Caco-2 (cell line): ENCODE results near the gene OTOA. TPM values are rescaled to one million over a fixed set of nuclear protein-coding genes. Genes with fewer than 3 reads are reported as not detected.
A peak's percentile ranks its signal among the peaks of the same experiment; 100 is the strongest.

Experiments used
- BruUV-seq: library from RNA; stranded (reverse); fragments of 400-500 nt; replicated peaks from 2 replicates; lab custom pipeline; 2021; lab: Mats Ljungman, UMichigan
- CTCF ChIA-PET: fragments of 300-600 bp; sonication (Branson Sonifier 250); formaldehyde crosslinking; loops from one replicate; lab custom pipeline; 2022; ENCODE audit warnings: antibody characterized with exemption; lab: Charles Lee
- POLR2A ChIA-PET: fragments of 300-600 bp; sonication (Branson Sonifier 250); formaldehyde crosslinking; loops from one replicate; lab custom pipeline; 2022; ENCODE audit warnings: antibody characterized with exemption; lab: Charles Lee
- DNase-seq, 2 experiments: peaks; one replicate each; pipeline versions ENCODE4 v3.0.0 to v3.0.0-alpha.2; 2020 to 2022
- H3K27me3 ChIP-seq: replicated peaks from 2 replicates; pipeline ENCODE4 v1.6.0; 2011; ENCODE audit warnings: low read length; ENCODE audit not compliant: control insufficient read depth, insufficient read depth
- H3K36me3 ChIP-seq: 2 replicates; pipeline ENCODE4 v1.5.1; 2011; ENCODE audit warnings: low read length; ENCODE audit not compliant: control insufficient read depth, insufficient read depth
- H3K4me1 ChIP-seq: fragments of 250-450 bp; sonication (Bioruptor Pico); 2 replicates; pipeline ENCODE4 v1.5.1; 2020; ENCODE audit warnings: mild to moderate bottlenecking
- H3K4me3 ChIP-seq: 2 replicates; pipeline ENCODE4 v1.5.1; 2011; ENCODE audit warnings: low read depth, mild to moderate bottlenecking, control low read depth, low read length
- H3K9me3 ChIP-seq: fragments of 250-450 bp; sonication (Bioruptor Pico); 2 replicates; pipeline ENCODE4 v1.5.1; 2020; ENCODE audit warnings: mild to moderate bottlenecking, moderate library complexity
- H3K27ac Mint-ChIP-seq: one replicate; pipeline ENCODE4 v1.8.0; 2022; ENCODE audit warnings: mixed read lengths; ENCODE audit not compliant: unreplicated experiment
- H3K27me3 Mint-ChIP-seq: one replicate; pipeline ENCODE4 v1.8.0; 2022; ENCODE audit warnings: mixed read lengths; ENCODE audit not compliant: insufficient read depth, unreplicated experiment
- H3K36me3 Mint-ChIP-seq: one replicate; pipeline ENCODE4 v1.8.0; 2022; ENCODE audit warnings: mild to moderate bottlenecking, mixed read lengths; ENCODE audit not compliant: insufficient read depth, unreplicated experiment
- H3K4me1 Mint-ChIP-seq: one replicate; pipeline ENCODE4 v1.8.0; 2022; ENCODE audit warnings: low read depth, mixed read lengths; ENCODE audit not compliant: unreplicated experiment
- H3K4me3 Mint-ChIP-seq: one replicate; pipeline ENCODE4 v1.8.0; 2022; ENCODE audit warnings: mild to moderate bottlenecking, moderate library complexity, mixed read lengths; ENCODE audit not compliant: unreplicated experiment
- H3K9me3 Mint-ChIP-seq: one replicate; pipeline ENCODE4 v1.8.0; 2022; ENCODE audit warnings: mixed read lengths; ENCODE audit not compliant: unreplicated experiment
- CTCF ChIP-seq, 2 experiments: fragments of 200-600 bp in 1 of 2; IDR thresholded peaks; 1 replicate in 1 of 2; 2 replicates in 1 of 2; pipeline versions ENCODE4 v1.5.1 to v1.8.0; 2011 to 2022; ENCODE audit warnings: antibody characterized with exemption in 1 of 2, control low read depth in 1 of 2, inconsistent platforms in 1 of 2, low read depth in 1 of 2, low read length in 1 of 2, mild to moderate bottlenecking in 1 of 2, moderate library complexity in 1 of 2; ENCODE audit not compliant: insufficient read depth in 1 of 2, severe bottlenecking in 1 of 2, unreplicated experiment in 1 of 2
- intact Hi-C: fragments of 100-400 bp; cut with micrococcal nuclease; formaldehyde crosslinking; loops from one replicate; pipeline ENCODE4 v1.10.0; 2022; ENCODE audit not compliant: unreplicated experiment
- total RNA-seq: library from RNA; stranded (reverse); gene quantifications from 2 replicates; pipeline ENCODE4 v1.2.3, GENCODE V29; 2022

Gene OTOA
- total RNA-seq, 1 experiment from 2014 or later, result not detected

GRCh38 chr16:21654466-21654865 lies 9.3 kb upstream of the OTOA start:
- Mint-ChIP-seq H3K9me3 (no peaks in the 10 kb centered on the region), H3K27me3 (no peaks in the 10 kb centered on the region), H3K4me1 (no peaks in the 10 kb centered on the region), H3K4me3 (no peak overlapping the region), H3K36me3 (no peaks in the 10 kb centered on the region), H3K27ac (no peak overlapping the region)
- Histone ChIP-seq H3K9me3 (no peaks in the 10 kb centered on the region), H3K27me3 (no peaks in the 10 kb centered on the region), H3K4me1 (no peaks in the 10 kb centered on the region), H3K36me3 (no peaks in the 10 kb centered on the region), H3K4me3 (no peak overlapping the region)
- ChIA-PET POLR2A (no interaction called here), CTCF (no interaction called here)
- DNase-seq, result no peak
- BruUV-seq, result no TSS peak
- TF ChIP-seq CTCF (IDR thresholded peaks at IDR 0.05; ENCODE audit: insufficient read depth in 1 of 2, low read depth in 1 of 2, low read length in 1 of 2, severe bottlenecking in 1 of 2, unreplicated experiment in 1 of 2), result no peak
- intact Hi-C loops, result no loop called here

- no peak for DNase-seq
- Histone ChIP-seq H3K4me1 (no peaks in the 10 kb centered on the region), H3K4me3 (no peak overlapping the region), H3K27me3 (no peaks in the 10 kb centered on the region), H3K9me3 (no peaks in the 10 kb centered on the region), H3K36me3 (no peaks in the 10 kb centered on the region)
- Mint-ChIP-seq H3K36me3 (no peaks in the 10 kb centered on the region), H3K4me3 (no peak overlapping the region), H3K27ac (no peak overlapping the region), H3K4me1 (no peaks in the 10 kb centered on the region), H3K9me3 (no peaks in the 10 kb centered on the region), H3K27me3 (no peaks in the 10 kb centered on the region)
- ChIA-PET POLR2A (no interaction called here), CTCF (no interaction called here)
- no TSS peak for BruUV-seq
- no peak for TF ChIP-seq CTCF (IDR thresholded peaks at IDR 0.05; ENCODE audit: insufficient read depth in 1 of 2, low read depth in 1 of 2, low read length in 1 of 2, severe bottlenecking in 1 of 2, unreplicated experiment in 1 of 2)
- intact Hi-C loops, result no loop called here
These were observed 8.9 kb upstream of the OTOA start for GRCh38 chr16:21654881-21655280.

- POLR2A ChIA-PET, result no interaction called here
These were observed 6.7 kb upstream of the OTOA start for GRCh38 chr16:21656795-21657768.

More at GRCh38 chr16:21656795-21657768, 6.7 kb upstream of the OTOA start:
- intact Hi-C loops, result loop anchor here (1.0 kb wide), 1 partner anchor 51 kb away; no protein-coding TSS in a partner anchor
- no TSS peak for BruUV-seq
- H3K27me3 ChIP-seq, result no peaks in the 10 kb centered on the region
- no peaks in the 10 kb centered on the region for H3K4me1 ChIP-seq
- Mint-ChIP-seq H3K9me3 (no peaks in the 10 kb centered on the region), H3K36me3 (no peaks in the 10 kb centered on the region), H3K27me3 (no peaks in the 10 kb centered on the region), H3K4me1 (no peaks in the 10 kb centered on the region), H3K27ac (no peak overlapping the region), H3K4me3 (no peak overlapping the region)
- no peaks in the 10 kb centered on the region for H3K36me3 ChIP-seq
- H3K4me3 ChIP-seq, result no peak overlapping the region
- CTCF ChIA-PET, result interaction anchor here (0.6 to 1.3 kb wide), 7 partner anchors 9 to 145 kb away, joined by 3 to 7 read pairs (median 3); no protein-coding TSS in a partner anchor
- no peaks in the 10 kb centered on the region for H3K9me3 ChIP-seq
- peak in 1 of 2 experiments; percentile 38 for DNase-seq
- peak; percentile 50 to 69 for TF ChIP-seq CTCF (IDR thresholded peaks at IDR 0.05; ENCODE audit: insufficient read depth in 1 of 2, low read depth in 1 of 2, low read length in 1 of 2, severe bottlenecking in 1 of 2, unreplicated experiment in 1 of 2)
